ENCODE data around the gene BRF1.
A peak's percentile ranks its signal among the peaks of the same experiment; 100 is the strongest.

Gene BRF1

GRCh38 chr14:105187935-105188524 is 112.8 kb downstream of the BRF1 start:
- no peak for DNase-seq

DNA sequence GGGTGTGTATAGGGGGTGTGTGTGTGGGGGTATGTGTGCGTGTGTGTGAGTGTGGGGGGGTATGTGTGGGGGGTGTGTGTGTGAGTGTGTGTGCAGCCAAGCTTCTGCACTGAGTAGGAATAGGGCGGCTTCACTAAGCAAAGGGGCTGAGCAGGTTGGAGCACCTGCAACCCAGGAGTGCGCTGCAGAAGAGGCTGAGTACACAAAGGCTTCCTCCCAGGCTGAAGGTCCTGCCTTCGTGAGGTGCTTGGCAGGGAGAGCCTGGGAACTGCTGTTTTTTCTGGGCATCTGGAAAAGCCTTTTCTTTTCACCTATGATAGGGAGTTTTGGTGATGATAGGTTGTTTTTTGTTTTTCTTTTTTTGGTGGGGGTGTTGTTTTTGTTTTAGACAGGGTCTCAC is 113.7 kb downstream of the BRF1 start:
- DNase-seq: no peak

- DNase-seq: no peak
Observed at GRCh38 chr14:105185973-105186372, 114.8 kb downstream of the BRF1 start.

- no peak for DNase-seq
Observed at GRCh38 chr14:105185001-105185400, 115.8 kb downstream of the BRF1 start.

GRCh38 chr14:105184461-105184860 is 116.3 kb downstream of the BRF1 start:
- DNase-seq: no peak

DNA sequence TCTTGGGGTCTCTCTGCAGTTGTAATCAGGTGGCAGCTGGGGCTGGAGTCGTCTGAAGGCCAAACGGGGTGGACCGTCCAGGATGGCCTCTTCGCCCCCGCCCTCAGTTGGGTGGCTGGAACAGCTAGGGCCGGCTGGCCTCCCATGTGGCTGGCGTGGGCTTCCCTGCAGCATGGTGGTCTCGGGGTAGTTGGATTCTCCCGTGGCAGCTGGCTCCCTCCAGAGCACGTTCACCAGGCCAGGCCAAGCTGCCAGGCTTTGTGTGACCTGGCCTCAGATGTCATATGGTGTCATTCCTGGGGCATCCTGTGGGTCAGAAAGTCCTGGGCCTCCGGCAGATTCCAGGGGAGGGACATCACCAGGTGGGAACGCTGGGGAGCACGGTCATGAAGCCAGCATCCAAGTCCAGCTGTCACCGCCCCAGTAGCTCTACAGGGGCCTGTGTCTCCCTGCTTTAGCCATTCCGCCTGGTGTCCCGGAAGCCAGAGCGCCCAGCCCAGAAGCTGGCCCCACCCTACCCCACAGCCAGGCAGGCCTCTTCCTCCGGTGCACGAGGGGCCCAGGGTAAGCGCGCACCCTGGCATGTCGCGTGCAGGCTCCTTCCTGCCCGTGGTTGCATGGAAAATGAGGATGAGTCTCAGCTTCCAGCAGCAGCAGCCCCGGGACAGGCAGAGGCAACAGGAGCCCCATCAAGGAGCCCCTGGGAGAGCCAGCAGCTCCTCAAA is 118.3 kb downstream of the BRF1 start:
- DNase-seq: no peak

DNA sequence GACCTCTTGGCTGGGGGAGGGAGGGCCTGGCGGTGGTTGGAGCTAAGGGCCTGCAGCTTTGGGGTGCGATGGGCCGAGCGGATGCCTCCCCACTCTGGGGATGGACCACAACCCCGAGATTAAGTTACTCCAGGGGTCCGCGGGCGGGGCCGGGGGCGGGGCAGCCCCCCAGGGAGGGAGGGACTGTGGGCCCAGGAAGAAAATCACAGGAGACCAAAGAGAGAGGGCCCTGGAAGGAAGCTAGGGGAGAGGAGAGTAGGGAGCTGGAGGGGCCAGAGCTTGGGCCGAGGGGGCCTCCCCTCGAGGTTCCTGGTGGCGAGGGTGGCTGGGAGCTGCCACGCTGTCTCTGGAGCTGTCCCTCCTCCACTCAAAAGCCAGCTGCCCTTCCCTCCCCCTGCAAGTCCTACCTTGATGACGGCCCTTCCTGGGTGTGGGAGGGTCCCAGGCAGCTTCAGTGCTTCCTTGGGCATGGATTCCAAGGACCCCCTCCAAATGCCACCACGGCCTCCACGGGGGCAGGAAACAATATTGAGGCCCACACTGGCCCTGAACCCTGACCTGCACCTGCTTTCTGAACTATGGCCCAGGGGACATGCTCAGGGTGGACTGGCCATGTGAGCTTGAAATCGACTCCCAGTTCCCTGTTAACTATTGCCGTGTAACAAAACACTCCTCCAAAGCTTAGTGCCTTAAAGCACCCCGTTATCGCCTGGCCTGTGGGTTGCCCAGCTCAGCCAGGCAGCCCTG is 119.1 kb downstream of the BRF1 start:
- DNase-seq: no peak

- no peak for DNase-seq
Observed at GRCh38 chr14:105180592-105181548, 119.9 kb downstream of the BRF1 start, which contains the start of gene NUDT14. Gene NUDT14 (minus strand): TSS chr14:105181312. CDS start chr14:105181209, 103 bp downstream.

- DNase-seq: no peak
Observed at GRCh38 chr14:105179191-105179590, 121.6 kb downstream of the BRF1 start.

DNA sequence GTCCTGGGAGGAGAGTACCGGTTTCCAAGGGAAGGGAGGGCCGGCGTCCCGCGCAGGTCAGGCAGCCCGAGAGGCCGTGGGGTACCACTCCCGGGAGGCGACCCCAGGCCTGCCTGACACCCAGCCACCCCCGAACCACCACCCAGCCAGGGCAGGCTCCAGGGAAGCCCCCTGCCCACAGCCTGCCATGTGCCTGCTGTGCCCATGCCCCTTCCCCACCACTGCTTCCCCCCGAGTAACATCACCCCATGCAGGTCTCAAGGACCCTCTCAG is 122.0 kb downstream of the BRF1 start:
- no peak for DNase-seq

DNA sequence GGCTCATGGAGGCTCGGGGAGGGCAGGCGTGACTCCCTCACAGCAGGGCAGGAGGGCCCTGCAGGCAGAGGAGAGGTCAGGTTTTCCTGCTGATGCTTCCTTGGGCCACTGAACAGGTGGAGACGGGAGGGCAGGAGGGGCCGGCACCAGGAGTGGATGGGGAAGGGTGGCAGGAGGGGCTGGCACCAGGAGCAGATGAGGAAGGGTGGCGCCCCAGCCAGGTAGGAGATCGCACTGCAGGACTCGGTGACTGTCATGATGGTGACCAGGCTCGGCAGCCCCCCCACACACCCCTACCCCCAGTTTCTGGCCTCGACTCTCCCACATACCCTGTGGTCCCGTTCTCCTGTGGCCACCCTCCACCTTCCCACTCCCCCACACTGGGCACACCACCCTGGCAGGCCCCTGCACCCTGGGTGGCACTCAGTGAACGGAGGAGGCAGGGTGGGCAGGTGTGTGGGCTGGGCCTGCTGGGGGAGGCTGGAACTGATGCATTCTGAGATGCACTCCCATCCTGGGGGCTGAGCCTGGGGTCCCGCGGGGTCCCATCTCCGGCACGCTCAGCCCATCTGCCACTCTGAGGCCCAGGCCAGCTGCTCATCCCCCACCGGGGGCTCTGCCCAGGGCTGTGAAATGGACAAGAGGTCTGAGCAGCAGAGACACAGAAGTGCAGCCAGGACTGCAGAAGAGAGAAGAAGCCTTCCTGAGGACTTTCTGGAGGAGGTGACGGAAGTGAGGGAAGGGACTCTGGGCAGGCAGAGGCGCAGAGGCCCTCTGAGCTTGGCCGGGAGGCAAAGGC is 122.5 kb downstream of the BRF1 start:
- no peak for DNase-seq

GRCh38 chr14:105177082-105177481 is 123.7 kb downstream of the BRF1 start:
- no peak for DNase-seq

DNA sequence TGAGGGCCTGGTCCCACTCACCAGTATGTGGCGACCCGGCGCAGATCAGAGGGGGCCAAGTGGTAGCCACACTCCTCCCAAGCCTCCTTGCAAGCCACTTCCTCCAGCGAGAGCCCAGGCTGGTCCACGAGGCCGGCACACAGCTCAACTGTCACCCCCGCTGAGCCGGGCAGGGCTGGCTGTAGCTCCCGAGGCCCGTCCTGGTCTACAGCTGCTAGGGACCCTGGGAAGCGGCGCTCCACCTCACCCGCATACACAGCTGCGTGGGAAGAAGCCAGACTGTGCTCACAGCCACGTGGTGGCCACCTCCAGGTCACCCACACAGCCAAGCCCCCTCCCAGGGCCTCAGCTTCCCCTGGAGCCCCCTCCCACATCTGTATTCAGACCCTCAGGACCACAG is 124.3 kb downstream of the BRF1 start:
- DNase-seq: no peak

GRCh38 chr14:105173901-105174894 is 126.6 kb downstream of the BRF1 start:
- DNase-seq: no peak

GRCh38 chr14:105173145-105173544 is 127.7 kb downstream of the BRF1 start:
- no peak for DNase-seq

DNA sequence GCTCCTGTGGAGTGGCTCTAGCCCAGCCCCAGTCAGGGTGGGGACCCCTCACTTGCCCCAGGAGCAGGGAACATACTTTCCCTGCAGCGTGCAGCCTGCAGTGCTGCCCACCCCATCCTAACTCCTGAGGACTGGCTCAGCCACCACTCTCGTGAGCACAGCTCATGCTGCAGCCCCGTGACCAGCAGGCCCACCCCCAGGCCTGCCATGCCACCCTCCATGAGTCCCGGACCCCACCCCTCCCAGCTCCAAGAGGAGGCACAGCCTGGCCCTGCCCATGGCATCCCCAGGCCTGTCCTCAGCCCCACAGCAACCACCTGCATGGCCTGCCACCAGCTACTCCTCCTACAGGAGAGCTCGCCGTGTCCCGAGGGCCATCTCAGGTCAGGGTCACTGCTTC is 128.3 kb downstream of the BRF1 start:
- no peak for DNase-seq

- DNase-seq: no peak
Observed at GRCh38 chr14:105171004-105171673, 129.7 kb downstream of the BRF1 start.

DNA sequence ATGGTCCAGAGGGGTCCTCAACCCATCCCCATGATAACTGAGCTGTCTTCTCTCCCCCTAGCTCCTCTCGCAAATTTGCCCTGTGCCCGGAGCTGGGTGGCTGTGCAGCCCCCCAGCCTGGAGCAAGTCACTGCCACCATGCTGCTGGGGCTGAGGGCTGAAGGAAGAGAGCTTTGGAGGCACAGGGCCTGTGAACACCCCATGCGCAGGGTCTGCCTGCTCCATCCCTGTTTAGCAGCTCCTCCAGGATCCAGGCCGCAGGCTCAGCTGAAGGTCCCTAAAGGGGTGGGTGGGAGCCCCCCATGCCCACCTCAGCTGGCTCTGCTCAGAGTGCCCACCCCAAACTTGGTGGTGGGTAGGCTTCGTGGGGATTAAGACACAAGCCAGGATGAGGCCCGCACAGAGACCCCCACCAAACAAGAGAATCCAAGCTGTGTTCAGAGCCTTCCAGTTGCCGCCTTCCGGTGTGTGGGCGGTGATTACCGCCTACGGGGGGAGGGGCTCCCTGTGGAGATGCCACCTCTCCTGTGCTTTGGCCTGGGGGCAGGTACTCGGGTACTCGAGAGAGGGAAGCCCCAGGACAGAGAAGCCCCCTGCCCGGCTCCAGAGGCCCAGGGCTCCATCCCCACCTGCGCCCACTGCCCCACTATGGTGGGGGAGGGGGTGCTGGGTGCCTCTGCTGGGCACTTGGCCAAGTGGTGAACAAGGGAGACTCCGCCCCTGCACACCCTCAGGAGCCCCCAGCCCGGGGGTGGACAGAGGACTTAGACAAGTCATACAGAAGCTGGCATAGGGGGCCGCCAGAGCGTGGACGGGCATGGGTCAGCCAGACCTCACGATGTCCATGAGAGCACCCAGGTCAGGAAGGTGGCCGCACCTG is 130.8 kb downstream of the BRF1 start:
- no peak for DNase-seq

DNA sequence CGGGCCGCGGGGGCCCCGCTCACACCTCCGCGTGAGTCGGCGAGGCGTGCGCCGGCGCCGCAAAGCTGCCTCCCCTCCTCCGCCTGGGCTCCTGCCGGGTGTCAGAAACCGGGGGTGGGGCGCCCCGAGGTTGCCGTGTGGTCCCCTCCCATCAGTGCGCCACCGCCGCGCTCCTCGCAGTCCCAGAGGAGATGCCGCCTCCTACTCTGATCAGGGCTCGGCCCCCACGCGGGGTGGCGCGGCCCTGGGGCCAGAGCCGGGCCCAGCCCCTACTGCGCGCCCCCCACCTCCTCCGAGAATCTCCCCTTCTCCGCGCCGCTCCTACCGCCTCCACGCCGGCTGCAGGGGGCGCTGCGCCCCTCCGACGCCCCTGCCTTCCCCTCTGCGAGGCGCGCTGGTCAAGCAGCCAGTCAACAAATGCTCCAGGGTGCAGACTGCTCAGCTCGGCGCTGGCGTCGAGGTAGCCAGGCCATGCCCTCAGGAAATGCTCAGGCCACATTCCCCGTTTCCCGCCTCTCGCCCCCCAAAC is 131.8 kb downstream of the BRF1 start:
- peak; percentile 85 for DNase-seq
